Astrocyte of the cerebellum (primary cell): ENCODE data around the gene MEOX1.
"Not testable (repeated sequence)": the region's sequence is repeated elsewhere in the genome, so short reads cannot be mapped to it uniquely, and the experiment has no call there.

Experiments used
- DNase-seq: peaks from one replicate; pipeline ENCODE4 v3.0.0-alpha.2; 2011; ENCODE audit warnings: low read depth
- H3K4me3 ChIP-seq: 2 replicates; pipeline ENCODE4 v1.5.1; 2011; ENCODE audit warnings: mild to moderate bottlenecking, low read depth, low read length, moderate library complexity
- CTCF ChIP-seq: IDR thresholded peaks from 2 replicates; pipeline ENCODE4 v1.5.1; 2012; ENCODE audit warnings: low read length, low read depth, moderate library complexity, mild to moderate bottlenecking; ENCODE audit errors: missing control alignments
- in situ Hi-C: cut with HindIII; loops from 2 replicates; pipeline ENCODE4 v1.10.0; 2017; ENCODE audit warnings: low sequenced_read_pairs

MEOX1 gene

GRCh38 chr17:43612515-43612914, 49.2 kb downstream of the MEOX1 start:
- H3K4me3 ChIP-seq = no peak overlapping the region
- no peak for TF ChIP-seq CTCF
- in situ Hi-C loops = no loop called here
- DNase-seq = no peak

DNA sequence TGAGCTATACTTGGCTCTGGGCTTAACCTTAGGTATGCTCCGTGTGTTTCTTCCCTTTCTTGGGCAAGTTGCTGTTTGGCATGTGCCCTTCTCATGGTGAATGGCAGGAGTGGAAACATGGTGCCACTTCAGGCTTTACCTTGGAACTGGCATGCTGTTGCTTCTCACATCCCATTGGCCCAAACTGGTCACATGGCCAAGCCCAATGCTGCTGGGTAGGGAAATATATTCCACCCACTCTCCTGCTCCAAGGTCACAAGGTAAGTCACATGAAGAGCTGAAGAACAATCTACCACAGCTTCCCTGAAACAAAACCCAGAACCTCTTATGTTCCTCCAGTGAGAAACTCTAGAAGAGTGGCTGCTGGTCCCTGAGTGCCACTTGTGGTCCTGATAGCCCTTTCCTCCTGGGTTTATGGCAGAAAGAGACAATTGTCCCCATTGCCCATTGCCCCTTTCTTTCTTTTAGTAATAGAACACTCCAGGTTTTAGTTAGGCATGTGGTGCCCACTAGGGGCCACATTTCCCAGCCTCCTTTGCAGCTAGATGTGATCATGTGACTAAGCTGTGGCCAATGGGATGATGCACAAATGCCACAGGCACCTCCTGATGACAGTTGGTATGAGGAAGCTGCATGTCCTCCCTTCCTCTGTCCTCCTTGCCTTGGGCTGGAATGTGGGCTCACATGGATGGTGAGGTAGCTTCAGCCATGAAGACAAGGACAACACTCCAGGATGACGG, 50.3 kb downstream of the MEOX1 start:
- in situ Hi-C loops = no loop called here
- no peak for DNase-seq
- H3K4me3 ChIP-seq = no peak overlapping the region
- no peak for TF ChIP-seq CTCF

DNA sequence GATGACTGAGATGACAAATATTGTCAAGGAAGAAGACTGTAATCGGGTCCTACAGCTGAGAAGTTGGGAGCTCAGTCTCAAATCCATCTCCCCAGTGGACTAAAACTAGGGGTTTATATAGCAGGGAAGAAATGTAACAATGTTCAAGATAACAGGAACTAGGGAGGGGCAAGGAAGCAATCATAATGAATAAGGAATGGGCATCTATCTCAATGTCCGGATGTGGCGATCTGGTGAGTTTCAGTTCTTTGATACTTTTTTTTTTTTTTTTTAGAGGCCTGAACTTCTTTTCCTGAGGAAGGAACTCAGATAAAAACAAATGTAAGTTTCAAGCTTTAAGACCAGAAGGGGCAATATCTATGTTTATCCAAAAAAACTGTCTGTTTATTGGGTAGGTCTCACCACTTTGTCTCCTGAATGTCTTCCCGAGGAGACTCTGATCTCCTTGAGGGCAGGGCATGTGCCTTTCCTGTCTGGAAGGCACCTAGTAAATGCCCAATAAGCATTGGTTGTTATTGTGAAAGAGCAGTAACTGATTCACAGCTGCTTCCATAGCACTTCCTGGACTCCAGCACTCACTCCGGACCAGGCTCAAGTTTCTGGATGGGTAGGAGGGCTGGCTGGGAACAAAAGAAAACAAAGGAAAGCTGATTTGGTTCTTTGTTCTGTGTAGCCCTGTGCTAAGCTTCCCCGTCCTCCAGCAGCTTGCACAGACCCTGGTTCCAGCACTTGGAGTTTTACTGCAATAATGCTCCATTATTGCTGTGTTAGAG, 51.9 kb downstream of the MEOX1 start:
- TF ChIP-seq CTCF = no peak
- in situ Hi-C loops = no loop called here

DNA sequence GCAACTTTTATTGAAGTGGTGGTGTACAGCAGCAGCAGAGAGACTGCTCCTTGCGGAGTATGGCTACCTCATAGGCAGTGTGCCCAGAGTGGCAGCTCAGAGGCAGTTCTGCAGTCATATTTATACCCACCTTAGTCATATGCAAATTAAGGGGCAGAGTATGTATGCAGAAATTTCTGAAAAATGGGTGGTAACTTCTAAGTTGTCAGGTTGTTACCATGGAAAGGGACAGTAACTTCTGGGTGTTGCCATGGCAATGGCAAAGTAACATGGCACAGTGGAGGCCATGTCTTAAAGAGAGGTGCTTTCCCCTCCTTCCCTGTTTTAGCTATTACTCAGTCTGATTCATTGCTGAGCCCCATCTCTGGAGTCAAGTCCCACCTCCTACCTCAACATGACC, 53.4 kb downstream of the MEOX1 start:
- no peak for TF ChIP-seq CTCF
- DNase-seq = no peak
- in situ Hi-C loops = no loop called here
- no peak overlapping the region for H3K4me3 ChIP-seq

More for the DNA sequence above, 51.9 kb downstream of the MEOX1 start:
- no peak overlapping the region for H3K4me3 ChIP-seq
- no peak for DNase-seq

GRCh38 chr17:43604549-43604948, 57.2 kb downstream of the MEOX1 start:
- TF ChIP-seq CTCF = no peak
- in situ Hi-C loops = no loop called here
- H3K4me3 ChIP-seq = no peak overlapping the region
- DNase-seq = no peak

- no peak for TF ChIP-seq CTCF
- DNase-seq = no peak
- in situ Hi-C loops = no loop called here
- H3K4me3 ChIP-seq = no peak overlapping the region
Observed at GRCh38 chr17:43603321-43603720, 58.4 kb downstream of the MEOX1 start.

GRCh38 chr17:43602556-43602955, 59.2 kb downstream of the MEOX1 start:
- DNase-seq, H3K4me3 ChIP-seq, in situ Hi-C loops: not testable (repeated sequence)
